ENCODE measurements around the gene XXYLT1.

XXYLT1 gene

DNA sequence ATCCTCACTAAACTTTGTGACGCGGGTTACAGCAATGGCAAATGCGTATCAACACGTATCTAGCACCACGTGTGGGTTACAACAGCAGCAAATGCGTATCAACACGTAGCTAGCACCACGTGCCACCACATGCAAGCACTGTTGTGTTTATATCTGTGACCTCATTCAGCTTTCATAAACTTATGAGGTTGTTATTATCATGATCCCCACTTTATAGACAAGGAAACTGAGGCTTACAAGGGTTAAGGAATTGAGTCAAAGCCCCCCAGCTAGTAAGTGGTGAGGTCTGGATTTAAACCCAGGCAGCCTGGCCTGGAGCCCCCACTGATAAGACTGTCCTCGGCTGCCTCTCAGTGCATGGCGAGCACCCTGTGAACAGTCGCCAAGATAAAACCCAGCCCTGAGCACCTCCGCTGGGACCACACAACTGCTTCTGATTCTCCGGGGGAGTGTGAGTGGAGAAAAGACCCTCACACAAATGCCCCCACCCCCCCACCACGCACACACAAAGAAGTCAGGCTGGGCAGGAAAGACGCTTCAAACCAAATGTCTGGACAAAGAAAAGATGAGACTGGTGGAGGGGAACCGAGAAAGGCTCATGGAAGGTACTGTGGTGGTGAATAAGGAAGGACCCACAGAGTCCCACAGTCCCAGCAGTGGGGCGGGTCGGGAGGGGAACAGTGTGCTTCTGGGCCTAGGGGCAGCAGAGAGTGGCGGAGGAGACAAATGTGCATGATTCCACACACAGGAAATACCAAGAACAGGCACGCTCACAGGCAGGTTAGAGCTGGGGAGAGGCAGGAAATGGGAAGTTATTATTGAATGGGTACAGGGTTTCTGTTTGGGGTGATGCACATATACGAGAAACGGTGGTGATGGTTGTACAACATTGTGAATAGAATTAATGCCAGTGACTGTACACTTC is 173.4 kb downstream of the XXYLT1 start:
- Histone ChIP-seq H3K4me1 (ENCODE audit: control insufficient read depth, insufficient read depth, low read length) (no peaks in the 10 kb centered on the region), H3K36me3 (ENCODE audit: control insufficient read depth in 2 of 2, insufficient read depth in 1 of 2, low read length in 2 of 2) (no peaks in the 10 kb centered on the region), H3K4me3 (ENCODE audit: low read depth, low read length) (no peak overlapping the region), H3K9me3 (ENCODE audit: control insufficient read depth, insufficient read depth, low read depth, low read length) (no peaks in the 10 kb centered on the region), H3K27ac (ENCODE audit: extremely low read depth, low read depth, low read length) (no peak overlapping the region)
- POLR2A ChIA-PET = no interaction called here
- CTCF ChIA-PET = no interaction called here
- TF ChIP-seq ZNF341 (tag by site-specific recombination; IDR thresholded peaks at IDR 0.05; ENCODE audit: low read depth) (no peak), ZNF610 (tag by site-specific recombination; IDR thresholded peaks at IDR 0.05; ENCODE audit: borderline replicate concordance) (no peak), ZNF792 (tag by site-specific recombination; IDR thresholded peaks at IDR 0.05) (no peak), ZNF16 (tag by site-specific recombination; IDR thresholded peaks at IDR 0.05; ENCODE audit: low read depth) (no peak), ZFP41 (tag by site-specific recombination; IDR thresholded peaks at IDR 0.05; ENCODE audit: borderline replicate concordance) (no peak), PRDM2 (tag by site-specific recombination; IDR thresholded peaks at IDR 0.05; ENCODE audit: borderline replicate concordance) (no peak), ZNF214 (tag by site-specific recombination; IDR thresholded peaks at IDR 0.05; ENCODE audit: borderline replicate concordance) (no peak), ZNF24 (tag by site-specific recombination; IDR thresholded peaks at IDR 0.05) (no peak), ZNF394 (tag by site-specific recombination; IDR thresholded peaks at IDR 0.05; ENCODE audit: borderline replicate concordance) (no peak), ZNF555 (tag by site-specific recombination; conservative IDR thresholded peaks at IDR 0.05) (no peak), ZNF239 (tag by site-specific recombination; IDR thresholded peaks at IDR 0.05) (no peak), ZNF148 (tag by site-specific recombination; IDR thresholded peaks at IDR 0.05; ENCODE audit: borderline replicate concordance) (no peak), ZNF10 (tag by site-specific recombination; IDR thresholded peaks at IDR 0.05) (no peak), ZNF701 (tag by site-specific recombination; IDR thresholded peaks at IDR 0.05) (no peak), ZNF571 (tag by site-specific recombination; IDR thresholded peaks at IDR 0.05) (no peak), ZNF776 (tag by site-specific recombination; IDR thresholded peaks at IDR 0.05; ENCODE audit: borderline replicate concordance) (no peak)
- TF ChIP-seq, protein P1, sequence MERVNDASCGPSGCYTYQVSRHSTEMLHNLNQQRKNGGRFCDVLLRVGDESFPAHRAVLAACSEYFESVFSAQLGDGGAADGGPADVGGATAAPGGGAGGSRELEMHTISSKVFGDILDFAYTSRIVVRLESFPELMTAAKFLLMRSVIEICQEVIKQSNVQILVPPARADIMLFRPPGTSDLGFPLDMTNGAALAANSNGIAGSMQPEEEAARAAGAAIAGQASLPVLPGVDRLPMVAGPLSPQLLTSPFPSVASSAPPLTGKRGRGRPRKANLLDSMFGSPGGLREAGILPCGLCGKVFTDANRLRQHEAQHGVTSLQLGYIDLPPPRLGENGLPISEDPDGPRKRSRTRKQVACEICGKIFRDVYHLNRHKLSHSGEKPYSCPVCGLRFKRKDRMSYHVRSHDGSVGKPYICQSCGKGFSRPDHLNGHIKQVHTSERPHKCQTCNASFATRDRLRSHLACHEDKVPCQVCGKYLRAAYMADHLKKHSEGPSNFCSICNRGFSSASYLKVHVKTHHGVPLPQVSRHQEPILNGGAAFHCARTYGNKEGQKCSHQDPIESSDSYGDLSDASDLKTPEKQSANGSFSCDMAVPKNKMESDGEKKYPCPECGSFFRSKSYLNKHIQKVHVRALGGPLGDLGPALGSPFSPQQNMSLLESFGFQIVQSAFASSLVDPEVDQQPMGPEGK (tag by site-specific recombination; IDR thresholded peaks at IDR 0.05) = no peak
- TF ChIP-seq, protein P2, sequence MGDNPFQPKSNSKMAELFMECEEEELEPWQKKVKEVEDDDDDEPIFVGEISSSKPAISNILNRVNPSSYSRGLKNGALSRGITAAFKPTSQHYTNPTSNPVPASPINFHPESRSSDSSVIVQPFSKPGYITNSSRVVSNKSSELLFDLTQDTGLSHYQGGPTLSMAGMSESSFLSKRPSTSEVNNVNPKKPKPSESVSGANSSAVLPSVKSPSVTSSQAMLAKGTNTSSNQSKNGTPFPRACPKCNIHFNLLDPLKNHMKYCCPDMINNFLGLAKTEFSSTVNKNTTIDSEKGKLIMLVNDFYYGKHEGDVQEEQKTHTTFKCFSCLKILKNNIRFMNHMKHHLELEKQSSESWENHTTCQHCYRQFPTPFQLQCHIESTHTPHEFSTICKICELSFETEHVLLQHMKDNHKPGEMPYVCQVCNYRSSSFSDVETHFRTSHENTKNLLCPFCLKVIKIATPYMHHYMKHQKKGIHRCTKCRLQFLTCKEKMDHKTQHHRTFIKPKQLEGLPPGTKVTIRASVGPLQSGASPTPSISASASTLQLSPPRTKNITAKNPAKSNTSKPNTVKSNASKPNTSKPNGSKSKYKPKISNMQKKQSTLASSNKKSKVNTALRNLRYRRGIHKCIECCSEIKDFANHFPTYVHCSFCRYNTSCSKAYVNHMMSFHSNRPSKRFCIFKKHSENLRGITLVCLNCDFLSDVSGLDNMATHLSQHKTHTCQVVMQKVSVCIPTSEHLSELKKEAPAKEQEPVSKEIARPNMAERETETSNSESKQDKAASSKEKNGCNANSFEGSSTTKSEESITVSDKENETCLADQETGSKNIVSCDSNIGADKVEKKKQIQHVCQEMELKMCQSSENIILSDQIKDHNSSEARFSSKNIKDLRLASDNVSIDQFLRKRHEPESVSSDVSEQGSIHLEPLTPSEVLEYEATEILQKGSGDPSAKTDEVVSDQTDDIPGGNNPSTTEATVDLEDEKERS (tag by site-specific recombination; IDR thresholded peaks at IDR 0.05) = no peak
- TF ChIP-seq, protein P3, sequence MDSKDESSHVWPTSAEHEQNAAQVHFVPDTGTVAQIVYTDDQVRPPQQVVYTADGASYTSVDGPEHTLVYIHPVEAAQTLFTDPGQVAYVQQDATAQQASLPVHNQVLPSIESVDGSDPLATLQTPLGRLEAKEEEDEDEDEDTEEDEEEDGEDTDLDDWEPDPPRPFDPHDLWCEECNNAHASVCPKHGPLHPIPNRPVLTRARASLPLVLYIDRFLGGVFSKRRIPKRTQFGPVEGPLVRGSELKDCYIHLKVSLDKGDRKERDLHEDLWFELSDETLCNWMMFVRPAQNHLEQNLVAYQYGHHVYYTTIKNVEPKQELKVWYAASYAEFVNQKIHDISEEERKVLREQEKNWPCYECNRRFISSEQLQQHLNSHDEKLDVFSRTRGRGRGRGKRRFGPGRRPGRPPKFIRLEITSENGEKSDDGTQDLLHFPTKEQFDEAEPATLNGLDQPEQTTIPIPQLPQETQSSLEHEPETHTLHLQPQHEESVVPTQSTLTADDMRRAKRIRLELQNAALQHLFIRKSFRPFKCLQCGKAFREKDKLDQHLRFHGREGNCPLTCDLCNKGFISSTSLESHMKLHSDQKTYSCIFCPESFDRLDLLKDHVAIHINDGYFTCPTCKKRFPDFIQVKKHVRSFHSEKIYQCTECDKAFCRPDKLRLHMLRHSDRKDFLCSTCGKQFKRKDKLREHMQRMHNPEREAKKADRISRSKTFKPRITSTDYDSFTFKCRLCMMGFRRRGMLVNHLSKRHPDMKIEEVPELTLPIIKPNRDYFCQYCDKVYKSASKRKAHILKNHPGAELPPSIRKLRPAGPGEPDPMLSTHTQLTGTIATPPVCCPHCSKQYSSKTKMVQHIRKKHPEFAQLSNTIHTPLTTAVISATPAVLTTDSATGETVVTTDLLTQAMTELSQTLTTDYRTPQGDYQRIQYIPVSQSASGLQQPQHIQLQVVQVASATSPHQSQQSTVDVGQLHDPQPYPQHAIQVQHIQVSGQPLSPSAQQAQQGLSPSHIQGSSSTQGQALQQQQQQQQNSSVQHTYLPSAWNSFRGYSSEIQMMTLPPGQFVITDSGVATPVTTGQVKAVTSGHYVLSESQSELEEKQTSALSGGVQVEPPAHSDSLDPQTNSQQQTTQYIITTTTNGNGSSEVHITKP (tag by site-specific recombination; IDR thresholded peaks at IDR 0.05) = no peak

Measured in HEK293 (cell line).